Mesendoderm (in vitro differentiated cells): Measurements from ENCODE around the gene SH2D4B.

ENCODE experiments used
- DNase-seq: peaks from one replicate; pipeline ENCODE4 v3.0.0; 2013
- H2AK5ac ChIP-seq: 2 replicates; pipeline ENCODE4 v1.6.1; 2013; ENCODE audit warnings: low read length, inconsistent platforms
- H2BK120ac ChIP-seq: 2 replicates; pipeline ENCODE4 v1.6.1; 2013; ENCODE audit warnings: low read depth, mild to moderate bottlenecking, low read length, moderate library complexity, mixed read lengths
- H2BK15ac ChIP-seq: replicated peaks from 2 replicates; pipeline ENCODE4 v1.6.1; 2013; ENCODE audit warnings: low read depth, mild to moderate bottlenecking, moderate library complexity
- H2BK5ac ChIP-seq: 2 replicates; pipeline ENCODE4 v1.6.1; 2013; ENCODE audit warnings: low read length, inconsistent platforms
- H3K18ac ChIP-seq: 2 replicates; pipeline ENCODE4 v1.6.1; 2013; ENCODE audit warnings: mild to moderate bottlenecking, low read length, mixed read lengths
- H3K23ac ChIP-seq: one replicate; pipeline ENCODE4 v1.6.1; 2013; ENCODE audit warnings: low read length
- H3K27ac ChIP-seq: 2 replicates; pipeline ENCODE4 v1.5.1; 2013; ENCODE audit warnings: low read depth, mild to moderate bottlenecking, inconsistent platforms, low read length, moderate library complexity
- H3K27me3 ChIP-seq: 2 replicates; pipeline ENCODE4 v1.6.1; 2013; ENCODE audit warnings: low read length, control low read depth, mild to moderate bottlenecking, inconsistent platforms; ENCODE audit not compliant: insufficient read depth, poor library complexity
- H3K36me3 ChIP-seq: 2 replicates; pipeline ENCODE4 v1.6.1; 2013; ENCODE audit warnings: low read length, inconsistent platforms; ENCODE audit not compliant: control insufficient read depth, insufficient read depth
- H3K4ac ChIP-seq: one replicate; pipeline ENCODE4 v1.6.1; 2013; ENCODE audit warnings: low read depth, mild to moderate bottlenecking, low read length, moderate library complexity
- H3K4me1 ChIP-seq: 2 replicates; pipeline ENCODE4 v1.6.1; 2013; ENCODE audit warnings: low read depth, low read length, inconsistent platforms; ENCODE audit not compliant: control insufficient read depth
- H3K4me2 ChIP-seq: 2 replicates; pipeline ENCODE4 v1.6.1; 2013; ENCODE audit warnings: low read length
- H3K4me3 ChIP-seq: 2 replicates; pipeline ENCODE4 v1.5.1; 2013; ENCODE audit warnings: mild to moderate bottlenecking, low read length
- H3K56ac ChIP-seq: one replicate; pipeline ENCODE4 v1.6.1; 2013; ENCODE audit warnings: low read length
- H3K79me1 ChIP-seq: 2 replicates; pipeline ENCODE4 v1.6.1; 2013; ENCODE audit warnings: low read length, inconsistent platforms
- H3K79me2 ChIP-seq: 2 replicates; pipeline ENCODE4 v1.6.1; 2013; ENCODE audit warnings: mild to moderate bottlenecking, low read length; ENCODE audit not compliant: control insufficient read depth, insufficient read depth
- H3K9ac ChIP-seq: 2 replicates; pipeline ENCODE4 v1.6.1; 2013; ENCODE audit warnings: low read length, inconsistent platforms
- H4K5ac ChIP-seq: one replicate; pipeline ENCODE4 v1.6.1; 2013; ENCODE audit warnings: low read length
- H4K8ac ChIP-seq: one replicate; pipeline ENCODE4 v1.6.1; 2013; ENCODE audit warnings: low read depth, mild to moderate bottlenecking, control low read depth, low read length, moderate library complexity
- WGBS: extraction: QIAGEN DNeasy Blood & Tissue Kit; methylation state at CpG from one replicate; pipeline ENCODE4 v1.1.7; 2013; ENCODE audit warnings: low lambda C conversion rate, missing lambda C conversion rate; ENCODE audit not compliant: insufficient coverage; ENCODE audit errors: extremely low coverage; 5-methylcytosine and 5-hydroxymethylcytosine counted together

Gene SH2D4B

DNA sequence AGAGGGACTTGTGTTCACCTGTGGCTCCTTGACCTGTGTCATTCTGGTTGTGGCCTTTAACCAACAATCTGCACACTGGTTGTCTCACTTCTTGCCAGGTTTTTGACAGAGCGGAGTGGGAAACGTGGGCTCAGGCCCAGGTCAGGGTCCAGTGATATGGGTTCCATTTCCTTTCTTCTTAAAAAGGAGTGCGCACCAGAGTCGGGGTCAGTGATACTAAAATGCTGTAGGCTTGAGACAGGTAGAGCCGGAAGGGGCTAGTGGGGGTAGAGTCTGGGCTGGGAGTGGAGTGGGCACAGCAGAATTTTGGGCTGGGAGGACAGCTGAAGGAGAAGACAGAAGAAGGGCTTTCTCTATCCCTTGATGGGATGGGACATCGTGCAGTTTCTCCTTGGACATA is 61.2 kb downstream of the SH2D4B start:
- Histone ChIP-seq H2BK15ac (no peak overlapping the region), H3K79me2 (no peaks in the 10 kb centered on the region), H4K5ac (no peak overlapping the region), H3K23ac (no peak overlapping the region), H3K36me3 (no peaks in the 10 kb centered on the region), H3K4me3 (no peak overlapping the region), H2BK5ac (no peak overlapping the region), H3K9ac (no peak overlapping the region), H3K4ac (no peak overlapping the region), H3K27ac (no peak overlapping the region), H3K18ac (peak overlapping the region; percentile 69), H3K4me1 (peaks cover 2% of the 10 kb centered on the region), H3K27me3 (no peaks in the 10 kb centered on the region), H3K4me2 (no peak overlapping the region), H2BK120ac (no peak overlapping the region), H3K79me1 (no peaks in the 10 kb centered on the region), H2AK5ac (no peak overlapping the region), H4K8ac (no peak overlapping the region), H3K56ac (peak overlapping the region; percentile 67)
- DNase-seq = no peak
- no CpG with 5 or more reads among the region's 6 CpGs for WGBS

GRCh38 chr10:80599424-80599847 is 61.7 kb downstream of the SH2D4B start:
- Histone ChIP-seq H2BK15ac (no peak overlapping the region), H3K79me2 (no peaks in the 10 kb centered on the region), H3K4me1 (peaks cover 2% of the 10 kb centered on the region), H3K79me1 (no peaks in the 10 kb centered on the region), H2BK5ac (peak overlapping the region; percentile 23), H4K8ac (no peak overlapping the region), H3K9ac (no peak overlapping the region), H3K36me3 (no peaks in the 10 kb centered on the region), H3K23ac (no peak overlapping the region), H3K4ac (no peak overlapping the region), H3K18ac (no peak overlapping the region), H3K4me3 (no peak overlapping the region), H3K27ac (no peak overlapping the region), H3K4me2 (no peak overlapping the region), H4K5ac (no peak overlapping the region), H2AK5ac (no peak overlapping the region), H3K27me3 (no peaks in the 10 kb centered on the region), H2BK120ac (no peak overlapping the region), H3K56ac (peak overlapping the region; percentile 67)
- peak; percentile 95 for DNase-seq
- WGBS = no CpG with 5 or more reads among the region's 8 CpGs

DNA sequence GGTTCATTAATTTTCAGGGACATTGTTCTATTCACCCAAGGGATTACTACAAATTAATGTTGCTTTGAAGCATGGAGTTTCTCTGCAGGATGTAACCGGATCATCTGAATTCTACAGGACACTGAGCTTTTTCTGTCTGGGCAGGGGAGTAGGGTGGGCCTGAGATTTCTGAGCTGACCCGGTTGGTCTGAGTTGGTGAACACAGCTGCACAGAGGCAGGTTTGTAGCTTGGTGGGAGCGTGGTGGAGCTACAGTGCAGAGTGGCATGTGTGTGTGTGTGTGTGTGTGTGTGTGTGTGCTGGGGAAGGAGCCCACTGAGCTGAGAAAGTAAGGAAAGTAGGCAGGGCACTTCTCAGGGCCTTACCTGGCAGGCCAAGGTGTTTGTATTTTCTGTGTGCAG is 62.6 kb downstream of the SH2D4B start:
- no peaks in the 10 kb centered on the region for H3K27me3 ChIP-seq
- H2BK120ac ChIP-seq = no peak overlapping the region
- DNase-seq = no peak
- no peak overlapping the region for H3K4me3 ChIP-seq
- H3K79me1 ChIP-seq = no peaks in the 10 kb centered on the region
- H3K27ac ChIP-seq = no peak overlapping the region
- no peaks in the 10 kb centered on the region for H3K36me3 ChIP-seq
- no peaks in the 10 kb centered on the region for H3K79me2 ChIP-seq
- no peak overlapping the region for H3K56ac ChIP-seq
- WGBS = no CpG with 5 or more reads among the region's 3 CpGs
- no peak overlapping the region for H2BK15ac ChIP-seq
- H2AK5ac ChIP-seq = no peak overlapping the region
- H3K4me1 ChIP-seq = peaks cover 2% of the 10 kb centered on the region
- H3K4ac ChIP-seq = no peak overlapping the region
- no peak overlapping the region for H3K18ac ChIP-seq
- H3K9ac ChIP-seq = no peak overlapping the region
- no peak overlapping the region for H2BK5ac ChIP-seq
- no peak overlapping the region for H3K4me2 ChIP-seq
- H3K23ac ChIP-seq = no peak overlapping the region
- no peak overlapping the region for H4K5ac ChIP-seq
- H4K8ac ChIP-seq = no peak overlapping the region

- Histone ChIP-seq H2AK5ac (no peak overlapping the region), H2BK120ac (no peak overlapping the region), H2BK5ac (no peak overlapping the region), H3K4me2 (no peak overlapping the region), H3K79me1 (no peaks in the 10 kb centered on the region), H2BK15ac (no peak overlapping the region), H3K79me2 (no peaks in the 10 kb centered on the region), H3K27me3 (no peaks in the 10 kb centered on the region), H3K56ac (no peak overlapping the region), H3K18ac (no peak overlapping the region), H4K5ac (no peak overlapping the region), H3K4me3 (no peak overlapping the region), H4K8ac (no peak overlapping the region), H3K23ac (no peak overlapping the region), H3K27ac (no peak overlapping the region), H3K4me1 (peaks cover 2% of the 10 kb centered on the region), H3K9ac (no peak overlapping the region), H3K36me3 (no peaks in the 10 kb centered on the region), H3K4ac (no peak overlapping the region)
- no peak for DNase-seq
- no CpG with 5 or more reads among the region's 4 CpGs for WGBS
These were observed 65.2 kb downstream of the SH2D4B start for GRCh38 chr10:80602881-80603280.

- Histone ChIP-seq H3K4ac (no peak overlapping the region), H3K23ac (no peak overlapping the region), H3K9ac (no peak overlapping the region), H3K4me2 (no peak overlapping the region), H4K8ac (no peak overlapping the region), H3K79me2 (no peaks in the 10 kb centered on the region), H3K36me3 (no peaks in the 10 kb centered on the region), H2BK5ac (no peak overlapping the region), H3K4me1 (peaks cover 2% of the 10 kb centered on the region), H3K56ac (no peak overlapping the region), H3K79me1 (no peaks in the 10 kb centered on the region), H4K5ac (no peak overlapping the region), H3K27me3 (no peaks in the 10 kb centered on the region), H3K4me3 (no peak overlapping the region), H2BK120ac (no peak overlapping the region), H3K27ac (no peak overlapping the region), H2AK5ac (no peak overlapping the region), H2BK15ac (no peak overlapping the region), H3K18ac (no peak overlapping the region)
- no CpG with 5 or more reads among the region's 27 CpGs for WGBS
- DNase-seq = no peak
These were observed 65.8 kb downstream of the SH2D4B start for GRCh38 chr10:80603516-80603915.

GRCh38 chr10:80608706-80609105 is 71.0 kb downstream of the SH2D4B start:
- no peak overlapping the region for H4K5ac ChIP-seq
- no peaks in the 10 kb centered on the region for H3K27me3 ChIP-seq
- H2AK5ac ChIP-seq = no peak overlapping the region
- H2BK5ac ChIP-seq = no peak overlapping the region
- H3K36me3 ChIP-seq = no peaks in the 10 kb centered on the region
- DNase-seq = no peak
- WGBS = no CpG with 5 or more reads among the region's 11 CpGs
- H3K4ac ChIP-seq = no peak overlapping the region
- H3K23ac ChIP-seq = no peak overlapping the region
- no peaks in the 10 kb centered on the region for H3K79me1 ChIP-seq
- no peaks in the 10 kb centered on the region for H3K4me1 ChIP-seq
- H3K56ac ChIP-seq = no peak overlapping the region
- H2BK15ac ChIP-seq = no peak overlapping the region
- no peak overlapping the region for H3K4me3 ChIP-seq
- H3K9ac ChIP-seq = no peak overlapping the region
- no peak overlapping the region for H3K4me2 ChIP-seq
- no peak overlapping the region for H2BK120ac ChIP-seq
- no peak overlapping the region for H3K18ac ChIP-seq
- no peak overlapping the region for H4K8ac ChIP-seq
- no peak overlapping the region for H3K27ac ChIP-seq
- no peaks in the 10 kb centered on the region for H3K79me2 ChIP-seq
